ENCODE data around the gene LNX2. TPM values are rescaled to one million over a fixed set of nuclear protein-coding genes. Genes with fewer than 3 reads are reported as not detected.

Gene LNX2
- total RNA-seq, 1 donor, result 4.8 TPM

GRCh38 chr13:27573265-27573664 lies 47.1 kb downstream of the LNX2 start:
- H3K4me3 ChIP-seq (ENCODE audit: low read length), result no peak overlapping the region
- no peaks in the 10 kb centered on the region for H3K27me3 ChIP-seq (ENCODE audit: insufficient read depth, low read length)
- peaks cover 3% of the 10 kb centered on the region for H3K4me1 ChIP-seq (ENCODE audit: insufficient read depth, low read length)
- H3K9me3 ChIP-seq (ENCODE audit: low read depth, low read length), result no peaks in the 10 kb centered on the region

GRCh38 chr13:27572234-27572901 lies 48.0 kb downstream of the LNX2 start:
- Histone ChIP-seq H3K4me3 (ENCODE audit: low read length) (no peak overlapping the region), H3K9me3 (ENCODE audit: low read depth, low read length) (no peaks in the 10 kb centered on the region), H3K4me1 (ENCODE audit: insufficient read depth, low read length) (peaks cover 3% of the 10 kb centered on the region), H3K27me3 (ENCODE audit: insufficient read depth, low read length) (no peaks in the 10 kb centered on the region)

- no peaks in the 10 kb centered on the region for H3K27me3 ChIP-seq (ENCODE audit: insufficient read depth, low read length)
- no peak overlapping the region for H3K4me3 ChIP-seq (ENCODE audit: low read length)
- H3K9me3 ChIP-seq (ENCODE audit: low read depth, low read length), result no peaks in the 10 kb centered on the region
- peaks cover 3% of the 10 kb centered on the region for H3K4me1 ChIP-seq (ENCODE audit: insufficient read depth, low read length)
Measured at GRCh38 chr13:27570906-27571305, 49.4 kb downstream of the LNX2 start.

- H3K27me3 ChIP-seq (ENCODE audit: insufficient read depth, low read length), result no peaks in the 10 kb centered on the region
Measured at GRCh38 chr13:27569405-27569804, 50.9 kb downstream of the LNX2 start.

GRCh38 chr13:27565818-27566217 lies 54.5 kb downstream of the LNX2 start:
- H3K4me3 ChIP-seq (ENCODE audit: low read length), result no peak overlapping the region
- no peaks in the 10 kb centered on the region for H3K27me3 ChIP-seq (ENCODE audit: insufficient read depth, low read length)
- H3K9me3 ChIP-seq (ENCODE audit: low read depth, low read length), result no peaks in the 10 kb centered on the region
- H3K4me1 ChIP-seq (ENCODE audit: insufficient read depth, low read length), result no peaks in the 10 kb centered on the region

More at GRCh38 chr13:27569405-27569804, 50.9 kb downstream of the LNX2 start:
- H3K4me1 ChIP-seq (ENCODE audit: insufficient read depth, low read length), result peaks cover 3% of the 10 kb centered on the region
- no peaks in the 10 kb centered on the region for H3K9me3 ChIP-seq (ENCODE audit: low read depth, low read length)
- H3K4me3 ChIP-seq (ENCODE audit: low read length), result no peak overlapping the region

- peaks cover 4% of the 10 kb centered on the region for H3K4me1 ChIP-seq (ENCODE audit: insufficient read depth, low read length)
- H3K9me3 ChIP-seq (ENCODE audit: low read depth, low read length), result no peaks in the 10 kb centered on the region
- no peaks in the 10 kb centered on the region for H3K27me3 ChIP-seq (ENCODE audit: insufficient read depth, low read length)
- no peak overlapping the region for H3K4me3 ChIP-seq (ENCODE audit: low read length)
Measured at GRCh38 chr13:27562457-27562856, 57.9 kb downstream of the LNX2 start.

GRCh38 chr13:27559719-27560118 lies 60.6 kb downstream of the LNX2 start:
- no peaks in the 10 kb centered on the region for H3K9me3 ChIP-seq (ENCODE audit: low read depth, low read length)
- peaks cover 4% of the 10 kb centered on the region for H3K4me1 ChIP-seq (ENCODE audit: insufficient read depth, low read length)
- H3K27me3 ChIP-seq (ENCODE audit: insufficient read depth, low read length), result no peaks in the 10 kb centered on the region
- no peak overlapping the region for H3K4me3 ChIP-seq (ENCODE audit: low read length)

GRCh38 chr13:27556109-27556508 lies 64.2 kb downstream of the LNX2 start:
- Histone ChIP-seq H3K9me3 (ENCODE audit: low read depth, low read length) (no peaks in the 10 kb centered on the region), H3K27me3 (ENCODE audit: insufficient read depth, low read length) (no peaks in the 10 kb centered on the region), H3K4me3 (ENCODE audit: low read length) (no peak overlapping the region), H3K4me1 (ENCODE audit: insufficient read depth, low read length) (peaks cover 4% of the 10 kb centered on the region)

GRCh38 chr13:27551562-27551961 lies 68.8 kb downstream of the LNX2 start:
- no peaks in the 10 kb centered on the region for H3K4me1 ChIP-seq (ENCODE audit: insufficient read depth, low read length)
- H3K27me3 ChIP-seq (ENCODE audit: insufficient read depth, low read length), result no peaks in the 10 kb centered on the region
- no peaks in the 10 kb centered on the region for H3K9me3 ChIP-seq (ENCODE audit: low read depth, low read length)
- no peak overlapping the region for H3K4me3 ChIP-seq (ENCODE audit: low read length)

GRCh38 chr13:27549406-27549981 lies 70.8 kb downstream of the LNX2 start:
- H3K4me1 ChIP-seq (ENCODE audit: insufficient read depth, low read length), result no peaks in the 10 kb centered on the region
- no peaks in the 10 kb centered on the region for H3K9me3 ChIP-seq (ENCODE audit: low read depth, low read length)
- H3K4me3 ChIP-seq (ENCODE audit: low read length), result no peak overlapping the region
- no peaks in the 10 kb centered on the region for H3K27me3 ChIP-seq (ENCODE audit: insufficient read depth, low read length)

GRCh38 chr13:27542220-27542619 lies 78.1 kb downstream of the LNX2 start:
- no peak overlapping the region for H3K4me3 ChIP-seq (ENCODE audit: low read length)
- H3K4me1 ChIP-seq (ENCODE audit: insufficient read depth, low read length), result no peaks in the 10 kb centered on the region
- H3K9me3 ChIP-seq (ENCODE audit: low read depth, low read length), result no peaks in the 10 kb centered on the region
- no peaks in the 10 kb centered on the region for H3K27me3 ChIP-seq (ENCODE audit: insufficient read depth, low read length)

- Histone ChIP-seq H3K4me1 (ENCODE audit: insufficient read depth, low read length) (no peaks in the 10 kb centered on the region), H3K4me3 (ENCODE audit: low read length) (no peak overlapping the region), H3K27me3 (ENCODE audit: insufficient read depth, low read length) (no peaks in the 10 kb centered on the region), H3K9me3 (ENCODE audit: low read depth, low read length) (no peaks in the 10 kb centered on the region)
Measured at GRCh38 chr13:27541386-27541785, 78.9 kb downstream of the LNX2 start.

- H3K4me1 ChIP-seq (ENCODE audit: insufficient read depth, low read length), result peaks cover 10% of the 10 kb centered on the region
- H3K9me3 ChIP-seq (ENCODE audit: low read depth, low read length), result no peaks in the 10 kb centered on the region
- H3K27me3 ChIP-seq (ENCODE audit: insufficient read depth, low read length), result no peaks in the 10 kb centered on the region
- H3K4me3 ChIP-seq (ENCODE audit: low read length), result no peak overlapping the region
Measured at GRCh38 chr13:27536361-27537101, 83.8 kb downstream of the LNX2 start.

- no peak overlapping the region for H3K4me3 ChIP-seq (ENCODE audit: low read length)
- no peaks in the 10 kb centered on the region for H3K9me3 ChIP-seq (ENCODE audit: low read depth, low read length)
- H3K4me1 ChIP-seq (ENCODE audit: insufficient read depth, low read length), result peaks cover 10% of the 10 kb centered on the region
- H3K27me3 ChIP-seq (ENCODE audit: insufficient read depth, low read length), result no peaks in the 10 kb centered on the region
Measured at GRCh38 chr13:27535546-27535945, 84.8 kb downstream of the LNX2 start.

- Histone ChIP-seq H3K4me3 (ENCODE audit: low read length) (no peak overlapping the region), H3K27me3 (ENCODE audit: insufficient read depth, low read length) (no peaks in the 10 kb centered on the region), H3K4me1 (ENCODE audit: insufficient read depth, low read length) (peaks cover 10% of the 10 kb centered on the region), H3K9me3 (ENCODE audit: low read depth, low read length) (no peaks in the 10 kb centered on the region)
Measured at GRCh38 chr13:27534981-27535380, 85.3 kb downstream of the LNX2 start.
